HG03159 (cell line): Measurements from ENCODE around the gene KRTAP10-5.
"Not testable (repeated sequence)": the region's sequence is repeated elsewhere in the genome, so short reads cannot be mapped to it uniquely, and the experiment has no call there.

Experiments used
- ATAC-seq: cut with Tn5 transposase; IDR thresholded peaks from one replicate; pipeline ENCODE4 v1.9.1; 2021; ENCODE audit warnings: mild to moderate bottlenecking, moderate library complexity; ENCODE audit not compliant: unreplicated experiment

The KRTAP10-5 gene

DNA sequence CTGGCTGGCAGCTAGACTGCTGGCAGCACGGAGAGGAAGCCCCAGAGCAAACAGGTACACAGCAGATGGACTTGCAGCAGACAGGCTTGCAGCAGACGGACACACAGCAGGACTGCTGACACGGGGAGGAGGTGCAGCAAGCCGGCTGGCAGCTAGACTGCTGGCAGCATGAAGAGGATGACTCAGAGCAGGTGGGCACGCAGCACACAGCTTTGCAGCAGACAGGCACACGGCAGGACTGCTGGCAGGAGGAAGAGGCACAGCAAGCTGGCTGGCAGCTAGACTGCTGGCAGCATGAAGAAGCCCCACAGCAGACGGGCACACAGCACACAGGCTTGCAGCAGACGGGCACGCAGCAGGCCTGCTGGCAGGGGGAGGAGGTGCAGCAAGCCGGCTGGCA is 29.6 kb downstream of the KRTAP10-5 start:
- no peak for ATAC-seq

DNA sequence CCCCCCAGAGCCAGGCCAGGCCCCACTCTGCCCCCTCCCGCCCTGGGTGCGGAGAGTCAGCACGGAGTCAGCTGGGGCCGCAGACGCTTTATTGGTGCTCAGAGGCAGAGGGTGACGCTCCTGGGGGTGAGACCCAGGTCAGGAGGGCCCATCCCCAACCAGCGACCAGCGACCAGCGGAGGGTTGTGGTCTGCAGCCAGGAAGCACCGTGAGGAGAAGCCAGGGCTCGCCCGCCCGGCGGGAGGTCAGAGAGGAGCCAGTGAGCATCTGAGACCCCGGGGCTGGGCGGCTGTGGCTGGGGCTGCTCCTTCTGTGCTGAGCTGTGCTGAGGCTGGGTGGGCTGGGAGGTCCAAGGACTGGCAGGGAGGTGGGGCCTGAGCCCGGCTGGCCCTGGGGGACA is 30.1 kb downstream of the KRTAP10-5 start:
- not testable (repeated sequence) for ATAC-seq

- ATAC-seq: no peak
These were observed 30.7 kb downstream of the KRTAP10-5 start for GRCh38 chr21:44549525-44550211.

GRCh38 chr21:44548922-44549321 is 31.5 kb downstream of the KRTAP10-5 start:
- no peak for ATAC-seq

- ATAC-seq: no peak
These were observed 32.0 kb downstream of the KRTAP10-5 start for GRCh38 chr21:44548381-44548780.

DNA sequence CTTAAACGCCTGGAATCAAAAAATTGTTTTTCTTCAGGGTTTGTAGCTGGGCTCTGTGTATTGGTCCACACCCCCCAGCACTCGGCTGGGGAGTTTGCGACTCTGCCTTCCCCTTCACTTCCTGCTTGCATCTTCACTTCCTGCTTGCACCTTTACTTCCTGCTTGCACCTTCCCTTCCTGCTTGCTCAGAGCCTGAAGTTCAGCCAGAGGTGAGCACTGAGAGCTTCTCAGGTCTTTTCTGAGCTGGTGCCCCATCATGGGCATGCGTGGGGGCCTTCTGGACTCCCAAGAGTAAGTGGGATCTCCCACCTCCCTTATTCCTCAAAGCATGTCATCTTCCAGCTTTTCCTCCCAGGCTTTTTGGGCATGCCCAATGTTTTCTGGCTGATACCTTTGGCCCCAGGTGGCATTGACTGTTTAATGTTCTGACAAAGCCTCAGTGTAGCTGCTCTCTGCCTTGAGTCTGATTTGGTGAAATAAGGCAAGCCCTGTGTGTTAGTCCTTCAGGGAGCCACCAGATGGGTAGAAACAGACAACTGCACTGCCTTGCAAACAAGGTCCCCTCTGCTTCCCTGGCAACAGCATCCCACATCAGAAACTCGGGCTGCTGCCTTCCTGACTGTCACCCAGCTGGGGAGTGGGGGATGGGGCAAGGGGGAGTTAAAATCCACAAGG is 32.6 kb downstream of the KRTAP10-5 start:
- ATAC-seq: no peak

- ATAC-seq: no peak
These were observed 35.8 kb downstream of the KRTAP10-5 start for GRCh38 chr21:44544566-44544965.

- no peak for ATAC-seq
These were observed 37.7 kb downstream of the KRTAP10-5 start for GRCh38 chr21:44542716-44543115.

DNA sequence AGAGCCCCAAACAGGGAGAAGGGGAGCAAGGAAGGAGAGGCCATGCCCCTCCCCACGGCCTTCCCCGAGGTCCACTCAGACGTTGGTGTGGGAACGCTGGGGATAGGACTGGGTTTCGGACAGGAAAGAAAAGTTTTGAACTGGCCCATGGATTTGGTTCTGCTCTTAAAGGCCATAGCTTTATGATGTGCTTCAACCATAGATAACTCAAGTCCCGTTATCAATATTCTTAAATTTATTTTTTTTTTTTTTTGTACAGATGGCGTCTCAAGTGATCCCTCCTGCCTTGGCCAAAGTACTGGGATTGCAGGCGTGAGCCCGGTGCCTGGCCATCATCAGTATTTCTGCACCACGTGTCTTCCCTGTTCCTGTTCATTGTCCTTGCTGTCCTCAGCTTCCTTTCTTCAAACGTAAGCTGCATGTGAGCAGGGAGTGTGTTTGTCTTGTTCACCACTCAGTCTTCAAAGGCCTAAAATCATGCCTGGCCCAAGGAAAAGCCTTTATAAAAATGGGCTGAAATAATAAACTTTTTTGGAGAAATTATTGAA is 39.6 kb downstream of the KRTAP10-5 start:
- no peak for ATAC-seq

DNA sequence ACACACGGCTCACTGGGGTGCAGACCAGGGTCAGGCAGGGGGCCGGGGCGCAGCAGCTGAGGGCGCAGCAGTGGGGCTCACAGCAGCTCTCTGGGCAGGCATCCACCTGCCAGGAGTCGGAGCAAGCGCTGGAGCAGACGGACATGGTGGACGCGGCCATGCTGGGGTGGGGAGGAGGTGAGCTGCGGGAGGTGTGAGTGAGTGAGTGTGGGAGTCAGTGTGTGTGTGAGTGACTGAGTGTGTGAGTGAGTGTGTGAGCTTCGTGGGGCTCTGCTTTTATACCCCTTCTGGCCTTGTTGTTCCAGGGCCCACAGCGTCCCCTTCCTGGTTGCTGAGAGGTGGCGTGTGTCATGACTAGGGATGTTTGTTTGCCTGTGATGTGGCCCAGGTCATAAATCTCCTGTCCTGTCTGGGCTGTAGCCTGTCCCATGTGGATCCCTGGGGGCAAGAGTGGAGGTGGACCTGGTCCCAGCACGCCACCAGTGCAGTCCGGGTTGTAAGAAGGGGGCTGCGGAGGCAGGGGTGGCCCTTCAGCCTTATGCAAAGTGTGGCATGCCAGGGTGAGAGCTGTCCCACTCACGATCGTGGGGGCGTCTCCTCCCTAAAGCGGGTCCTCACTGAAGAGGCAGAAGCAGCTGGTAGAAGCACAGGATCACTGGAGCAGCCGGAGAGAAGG is 40.3 kb downstream of the KRTAP10-5 start, which contains the start of gene KRTAP10-1:
Gene KRTAP10-1, minus strand, starts transcription at position 205 of the 676 bp plus-strand sequence. Its CDS starts 45 bp downstream, at position 160.
- no peak for ATAC-seq

DNA sequence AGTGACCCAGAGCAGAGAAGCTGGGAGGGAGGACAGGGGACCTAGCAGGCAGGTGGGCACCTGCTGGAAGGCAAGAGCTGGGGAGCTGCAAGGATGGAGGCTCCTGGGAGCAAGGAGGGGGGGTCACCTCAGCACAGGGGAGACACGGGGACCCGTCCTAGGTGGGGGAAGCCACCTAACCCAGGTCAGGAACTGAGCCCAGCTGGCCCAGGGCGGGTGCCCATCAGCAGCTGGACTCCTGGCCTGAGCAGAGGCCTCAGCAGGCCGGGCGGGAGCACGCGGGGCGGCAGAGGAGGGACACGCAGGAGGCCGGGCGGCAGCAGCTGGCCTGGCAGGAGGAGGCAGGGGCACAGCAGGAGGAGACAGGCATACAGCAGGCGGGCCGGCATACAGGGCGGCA is 41.4 kb downstream of the KRTAP10-5 start:
- ATAC-seq: no peak

DNA sequence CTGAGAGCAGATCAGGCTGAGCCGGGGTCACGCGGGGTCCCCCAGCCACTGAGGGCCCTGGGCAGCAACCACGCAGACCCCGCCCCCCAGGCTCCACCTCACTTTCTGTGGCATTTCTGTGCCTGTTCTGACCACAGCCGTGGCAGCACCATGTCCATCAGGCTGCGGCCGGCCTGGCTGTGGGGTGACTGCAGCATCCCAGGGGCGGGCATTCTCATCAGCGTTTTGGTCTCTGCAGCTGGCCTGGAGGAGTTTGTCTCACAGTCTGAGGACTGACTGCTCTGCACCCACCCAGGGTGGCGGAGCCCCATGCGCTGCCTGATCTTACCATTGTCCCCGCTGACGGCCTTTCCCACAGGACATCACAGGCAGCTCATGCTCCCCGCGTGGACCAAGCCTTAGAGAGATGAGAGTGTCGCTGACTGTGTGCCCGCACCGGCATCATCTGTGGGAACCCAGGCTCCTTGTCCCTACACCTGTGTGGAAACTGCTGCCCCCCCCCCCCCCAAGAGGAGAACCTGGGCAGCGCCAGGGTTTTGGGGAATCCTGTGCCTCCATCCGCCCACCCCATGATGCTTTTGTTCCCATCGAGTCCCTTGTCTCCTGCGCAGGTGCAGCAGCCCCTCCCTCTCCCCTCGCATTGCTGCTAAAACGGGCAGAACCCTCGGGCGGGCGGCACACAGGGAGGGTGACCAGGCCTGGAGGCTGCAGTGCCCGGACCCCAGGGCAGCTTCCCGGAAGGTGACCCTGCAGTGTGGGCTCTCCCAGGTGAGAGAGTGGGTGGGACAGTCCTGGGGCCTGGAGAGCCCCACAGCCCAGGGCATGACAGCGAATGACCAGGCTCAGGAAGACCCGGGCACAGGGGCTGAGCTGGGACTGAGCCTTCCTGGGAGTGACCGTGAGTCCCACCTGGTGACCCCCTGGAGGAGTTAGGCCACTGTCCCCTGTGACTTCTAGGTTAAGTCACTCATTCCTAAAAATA is 42.2 kb downstream of the KRTAP10-5 start:
- no peak for ATAC-seq

DNA sequence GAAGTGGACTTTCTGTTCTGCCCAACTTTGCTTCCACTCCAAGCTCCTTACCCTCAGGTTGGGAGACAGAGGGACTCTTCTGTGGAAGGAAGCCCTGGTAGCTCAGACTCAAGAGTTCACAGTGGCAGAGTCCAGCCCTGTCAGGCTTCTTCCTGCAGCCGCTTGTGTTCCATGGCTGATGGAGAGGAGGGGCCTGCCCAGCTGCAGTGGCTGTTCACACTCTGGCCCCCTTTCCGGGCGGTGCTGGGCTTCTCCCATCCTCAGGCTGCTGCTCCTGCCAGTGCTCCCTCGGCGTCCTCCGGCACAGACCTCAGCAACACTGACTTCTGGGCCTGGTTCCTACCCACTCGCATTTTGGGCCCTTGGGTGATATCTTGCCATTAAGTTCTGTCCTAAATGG is 44.4 kb downstream of the KRTAP10-5 start:
- no peak for ATAC-seq

GRCh38 chr21:44534688-44535087 is 45.7 kb downstream of the KRTAP10-5 start:
- no peak for ATAC-seq

DNA sequence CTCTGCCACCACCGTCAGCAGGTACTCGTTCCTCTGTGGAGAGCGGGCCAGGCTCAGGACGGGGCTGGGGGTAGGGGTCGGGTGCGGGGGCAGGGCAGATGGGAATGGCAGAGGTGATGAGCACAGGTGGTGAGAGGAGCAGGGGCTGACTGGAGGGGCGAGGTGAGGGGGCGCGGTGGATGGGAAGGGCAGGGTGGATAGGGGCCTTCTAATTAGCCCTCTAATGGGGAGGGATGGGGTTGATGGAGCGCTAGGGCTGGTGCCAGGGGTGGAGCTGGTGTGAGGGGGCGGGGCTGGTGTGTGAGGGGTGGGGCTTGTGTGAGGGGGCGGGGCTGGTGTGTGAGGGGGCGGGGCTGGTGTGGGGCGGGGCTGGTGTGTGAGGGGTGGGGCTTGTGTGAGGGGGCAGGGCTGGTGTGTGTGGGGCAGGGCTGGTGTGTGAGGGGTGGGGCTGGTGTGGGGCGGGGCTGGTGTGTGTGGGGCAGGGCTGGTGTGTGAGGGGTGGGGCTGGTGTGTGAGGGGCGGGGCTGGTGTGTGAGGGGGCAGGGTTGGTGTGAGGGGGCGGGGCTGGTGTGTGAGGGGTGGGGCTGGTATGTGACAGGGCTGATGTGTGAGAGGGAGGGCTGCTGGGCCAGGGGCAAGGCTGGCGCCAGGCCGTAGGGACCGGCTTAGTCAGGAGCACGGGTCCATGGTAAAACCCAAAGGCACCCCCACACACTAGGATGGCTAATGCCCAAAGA is 46.3 kb downstream of the KRTAP10-5 start:
- no peak for ATAC-seq

- no peak for ATAC-seq
These were observed 47.1 kb downstream of the KRTAP10-5 start for GRCh38 chr21:44533121-44533890.

GRCh38 chr21:44532712-44533111 is 47.7 kb downstream of the KRTAP10-5 start:
- no peak for ATAC-seq

DNA sequence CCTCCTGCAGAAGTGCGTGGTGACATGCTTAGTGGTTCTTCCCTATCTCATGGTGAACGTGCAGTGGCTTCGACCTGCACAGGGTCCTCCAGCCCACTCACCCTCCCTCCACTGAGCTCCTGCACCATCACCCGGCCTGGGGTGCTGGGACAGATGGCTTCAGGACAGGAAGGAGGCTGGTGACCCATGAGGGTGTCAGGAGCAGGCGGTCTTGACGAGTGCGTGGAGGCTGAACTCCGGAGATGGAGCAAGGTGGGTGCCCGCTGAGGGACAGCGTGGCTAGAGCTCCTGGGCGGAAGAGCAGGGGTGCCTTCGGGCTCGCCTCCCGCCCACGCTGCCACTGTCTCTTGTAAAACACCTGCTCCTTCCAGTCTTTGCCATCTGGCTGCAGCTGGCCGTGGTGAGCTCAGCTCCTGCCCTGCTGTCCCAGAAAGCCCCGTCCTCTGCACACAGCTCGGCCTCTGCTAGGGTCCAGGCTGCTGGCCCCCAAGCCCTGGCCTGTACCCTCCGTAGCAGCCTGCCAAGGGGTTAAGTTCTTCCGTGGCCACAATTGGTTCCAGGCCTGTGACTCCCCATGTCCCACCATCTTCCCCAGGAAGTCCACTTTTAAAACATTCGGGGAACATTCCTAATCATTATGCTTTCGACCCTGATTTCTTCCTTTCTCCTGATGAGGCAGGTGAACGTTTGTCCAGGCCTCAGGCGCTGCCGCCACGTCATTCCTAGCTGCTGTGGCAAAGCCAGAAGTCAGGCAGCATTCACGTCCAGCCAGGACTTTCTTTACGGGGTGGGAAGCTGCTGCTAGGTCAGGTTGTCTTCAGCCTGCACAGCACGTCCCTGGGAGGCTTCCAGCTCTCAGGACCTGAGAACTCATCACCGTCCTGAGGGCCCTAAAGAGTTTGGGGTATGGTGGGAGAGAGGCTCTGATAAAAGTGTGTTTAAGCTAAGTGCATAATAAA is 48.5 kb downstream of the KRTAP10-5 start:
- no peak for ATAC-seq
